Liver (tissue), 9 donors: Measurements from ENCODE around the gene KANK2. TPM values are rescaled to one million over a fixed set of nuclear protein-coding genes. Genes with fewer than 3 reads are reported as not detected.
A peak's percentile ranks its signal among the peaks of the same experiment; 100 is the strongest.

ENCODE experiments used
- DNase-seq: peaks from one replicate; pipeline ENCODE4 v3.0.0-alpha.2; 2017; ENCODE audit warnings: low spot score
- H3K27ac ChIP-seq, 2 donors: one replicate each; pipeline ENCODE4 v1.7.0; 2013; ENCODE audit warnings: inconsistent platforms in 2 of 2, low read length in 2 of 2, control low read depth in 1 of 2, low read depth in 1 of 2, mild to moderate bottlenecking in 1 of 2
- H3K27me3 ChIP-seq, 4 donors: one replicate each; pipeline versions ENCODE4 v1.6.1 to v1.7.0; 2013; ENCODE audit warnings: low read length in 3 of 4, inconsistent platforms in 1 of 4, mild to moderate bottlenecking in 1 of 4, moderate library complexity in 1 of 4; ENCODE audit not compliant: control insufficient read depth in 4 of 4, insufficient read depth in 4 of 4
- H3K36me3 ChIP-seq, 4 donors: one replicate each; pipeline versions ENCODE4 v1.6.1 to v1.7.0; 2013; ENCODE audit warnings: low read length in 3 of 4, mild to moderate bottlenecking in 3 of 4, low read depth in 1 of 4, moderate library complexity in 1 of 4; ENCODE audit not compliant: control insufficient read depth in 4 of 4, insufficient read depth in 3 of 4
- H3K4me1 ChIP-seq, 4 donors: one replicate each; pipeline versions ENCODE4 v1.6.1 to v1.7.0; 2013; ENCODE audit warnings: low read length in 3 of 4, mild to moderate bottlenecking in 3 of 4, moderate library complexity in 1 of 4; ENCODE audit not compliant: control insufficient read depth in 4 of 4, insufficient read depth in 4 of 4
- H3K4me3 ChIP-seq, 3 donors: one replicate each; pipeline versions ENCODE4 v1.6.1 to v1.7.0; 2013; ENCODE audit warnings: low read length in 3 of 3, control low read depth in 1 of 3, low read depth in 1 of 3, mild to moderate bottlenecking in 1 of 3
- H3K9ac ChIP-seq, 2 donors: one replicate each; pipeline ENCODE4 v1.7.0; 2013; ENCODE audit warnings: low read length in 2 of 2, mild to moderate bottlenecking in 2 of 2, moderate library complexity in 2 of 2, control low read depth in 1 of 2, low read depth in 1 of 2
- H3K9me3 ChIP-seq, 4 donors: one replicate each; pipeline versions ENCODE4 v1.6.1 to v1.7.0; 2013; ENCODE audit warnings: low read length in 3 of 4; ENCODE audit not compliant: control insufficient read depth in 4 of 4
- ATF3 ChIP-seq: IDR thresholded peaks from 2 replicates; pipeline ENCODE4 v1.6.1; 2016; ENCODE audit warnings: antibody characterized with exemption
- CTCF ChIP-seq: fragments of 150-350 bp; IDR thresholded peaks from 2 replicates; pipeline ENCODE4 v1.5.1; 2017; ENCODE audit warnings: improper control_type of control experiment, low read depth, low read length; ENCODE audit not compliant: missing input control
- EGR1 ChIP-seq, 2 donors: IDR thresholded peaks; 2 replicates each; pipeline ENCODE4 v1.6.1; 2016 to 2018; ENCODE audit warnings: antibody characterized with exemption in 2 of 2, low read depth in 2 of 2
- FOXA1 ChIP-seq: IDR thresholded peaks from 2 replicates; pipeline ENCODE4 v1.6.1; 2016; ENCODE audit warnings: antibody characterized with exemption
- GABPA ChIP-seq, 2 donors: IDR thresholded peaks in 1 of 2; conservative IDR thresholded peaks in 1 of 2; 2 replicates each; pipeline ENCODE4 v1.6.1; 2016; ENCODE audit warnings: antibody characterized with exemption in 2 of 2, mild to moderate bottlenecking in 1 of 2, moderate library complexity in 1 of 2
- HNF4A ChIP-seq, 2 donors: conservative IDR thresholded peaks; 2 replicates each; pipeline ENCODE4 v1.6.1; 2016; ENCODE audit warnings: antibody characterized with exemption in 2 of 2, mild to moderate bottlenecking in 2 of 2
- HNF4G ChIP-seq: IDR thresholded peaks from 2 replicates; pipeline ENCODE4 v1.6.1; 2016; ENCODE audit warnings: antibody characterized with exemption
- JUND ChIP-seq, 2 donors: IDR thresholded peaks; 2 replicates each; pipeline ENCODE4 v1.6.1; 2016; ENCODE audit warnings: antibody characterized with exemption in 2 of 2
- NR2F2 ChIP-seq: IDR thresholded peaks from 2 replicates; pipeline ENCODE4 v1.6.1; 2016; ENCODE audit warnings: antibody characterized with exemption
- RAD21 ChIP-seq, 2 donors: IDR thresholded peaks; 2 replicates each; pipeline ENCODE4 v1.6.1; 2016; ENCODE audit warnings: antibody characterized with exemption in 2 of 2, mild to moderate bottlenecking in 2 of 2
- RXRA ChIP-seq, 2 donors: IDR thresholded peaks; 2 replicates each; pipeline ENCODE4 v1.6.1; 2017 to 2018; ENCODE audit warnings: antibody characterized with exemption in 2 of 2, mild to moderate bottlenecking in 1 of 2
- SP1 ChIP-seq: IDR thresholded peaks from 2 replicates; pipeline ENCODE4 v1.6.1; 2018; ENCODE audit warnings: antibody characterized with exemption, mild to moderate bottlenecking
- YY1 ChIP-seq: IDR thresholded peaks from 2 replicates; pipeline ENCODE4 v1.6.1; 2016; ENCODE audit warnings: antibody characterized with exemption, mild to moderate bottlenecking
- WGBS: extraction: QIAGEN DNeasy Blood & Tissue Kit; methylation state at CpG from one replicate; pipeline ENCODE4 v1.1.7; 2013; 5-methylcytosine and 5-hydroxymethylcytosine counted together
- polyA plus RNA-seq, 2 donors: library from polyadenylated mRNA; stranded (reverse) in 1 of 2; unstranded in 1 of 2; fragments of 200-250 nt in 1 of 2; fragments of >200 nt in 1 of 2; fragmentation: Nextera tagmentation in 1 of 2; extraction: Ambion mirVana in 1 of 2; gene quantifications; one replicate each; pipeline versions ENCODE4 v1.2.1 to v1.2.3, GENCODE V29; 2013 to 2015
- total RNA-seq, 2 donors: library from RNA; depleted of rRNA; stranded (reverse); fragments of >200 nt; gene quantifications; one replicate each; pipeline ENCODE4 v1.2.3, GENCODE V29; 2014
- donor health status: healthy.
- donor health status: healthy.
- donor health status: healthy.
- donor health status: healthy.
- donor health status: healthy.

Gene KANK2
- total and polyA plus RNA-seq, 4 donors, result 15.0 to 67.8 (median 40.6) TPM

GRCh38 chr19:11208561-11209471, 11.5 kb upstream of the KANK2 start:
- Histone ChIP-seq H3K27me3 (no peaks in the 10 kb centered on the region), H3K4me1 (peaks cover 0 to 15% (median 8%) of the 10 kb centered on the region in 4 donors), H3K4me3 (no peak overlapping the region), H3K36me3 (peaks cover 5 to 33% (median 8%) of the 10 kb centered on the region in 4 donors), H3K9ac (no peak overlapping the region), H3K9me3 (no peaks in the 10 kb centered on the region), H3K27ac (no peak overlapping the region)
- no peak for TF ChIP-seq CTCF
- no peak for TF ChIP-seq RXRA (IDR thresholded peaks at IDR 0.05)
- TF ChIP-seq HNF4A (conservative IDR thresholded peaks at IDR 0.05), result no peak
- TF ChIP-seq EGR1 (IDR thresholded peaks at IDR 0.05; ENCODE audit: low read depth in 2 of 2), result no peak
- no peak for TF ChIP-seq RAD21 (IDR thresholded peaks at IDR 0.05)
- TF ChIP-seq ATF3, result no peak
- TF ChIP-seq HNF4G, result no peak
- no peak for DNase-seq
- WGBS, result 91% methylated on average over 38 of the region's 38 CpGs

GRCh38 chr19:11205939-11206570, 8.7 kb upstream of the KANK2 start:
- Histone ChIP-seq H3K4me3 (no peak overlapping the region), H3K9ac (no peak overlapping the region), H3K36me3 (peaks cover 3 to 18% (median 6%) of the 10 kb centered on the region in 4 donors), H3K27me3 (no peaks in the 10 kb centered on the region), H3K9me3 (no peaks in the 10 kb centered on the region), H3K4me1 (peaks cover 0 to 28% (median 17%) of the 10 kb centered on the region in 4 donors), H3K27ac (no peak overlapping the region)
- 92% methylated on average over 9 of the region's 9 CpGs for WGBS
- DNase-seq, result no peak
- TF ChIP-seq HNF4A (conservative IDR thresholded peaks at IDR 0.05), result no peak
- no peak for TF ChIP-seq EGR1 (IDR thresholded peaks at IDR 0.05; ENCODE audit: low read depth in 2 of 2)
- TF ChIP-seq RXRA (IDR thresholded peaks at IDR 0.05), result no peak
- no peak for TF ChIP-seq SP1
- no peak for TF ChIP-seq GABPA (IDR thresholded peaks at IDR 0.05 in 1 of 2, conservative IDR thresholded peaks at IDR 0.05 in 1 of 2)
- no peak for TF ChIP-seq RAD21 (IDR thresholded peaks at IDR 0.05)
- no peak for TF ChIP-seq ATF3
- TF ChIP-seq JUND (IDR thresholded peaks at IDR 0.05), result no peak

GRCh38 chr19:11204943-11205349, 7.6 kb upstream of the KANK2 start:
- Histone ChIP-seq H3K36me3 (peaks cover 3 to 8% (median 5%) of the 10 kb centered on the region in 4 donors), H3K9ac (no peak overlapping the region), H3K4me3 (no peak overlapping the region), H3K4me1 (peaks cover 0 to 36% (median 17%) of the 10 kb centered on the region in 4 donors), H3K27me3 (no peaks in the 10 kb centered on the region), H3K9me3 (no peaks in the 10 kb centered on the region), H3K27ac (peak overlapping the region; percentile 2 to 28)
- TF ChIP-seq HNF4A (conservative IDR thresholded peaks at IDR 0.05) (peak in 1 of 2 donors; percentile 7), ATF3 (no peak), YY1 (no peak), NR2F2 (no peak), RAD21 (IDR thresholded peaks at IDR 0.05) (peak in 1 of 2 donors; percentile 56), FOXA1 (no peak)
- DNase-seq, result no peak
- WGBS, result 34% methylated on average over 5 of the region's 5 CpGs
